ENCODE measurements around the gene MYO18A. TPM values are rescaled to one million over a fixed set of nuclear protein-coding genes. Genes with fewer than 3 reads are reported as not detected.

Gene MYO18A
- total RNA-seq, 1 experiment from 2014 or later, result 37.2 TPM

- H3K9ac ChIP-seq (ENCODE audit: low read length), result no peak overlapping the region
- no TSS peak for BruUV-seq (replicated peaks)
- H3K79me2 ChIP-seq (ENCODE audit: insufficient read depth, low read length), result peaks cover 17% of the 10 kb centered on the region; the same call in 1 of the 2 replicates
- H3K27me3 ChIP-seq (ENCODE audit: insufficient read depth, low read length), result no peaks in the 10 kb centered on the region
- no peak overlapping the region for H2AFZ ChIP-seq (ENCODE audit: low read depth, low read length, poor library complexity, severe bottlenecking)
- H3K4me2 ChIP-seq (ENCODE audit: low read length), result no peak overlapping the region
- no peaks in the 10 kb centered on the region for H3K9me2 ChIP-seq (ENCODE audit: insufficient read depth)
- DNase-seq (ENCODE audit: low read depth, low spot score) (no peak), ATAC-seq (no peak)
- RAD21 ChIA-PET (ENCODE audit: low non-redundant PET in 1 of 2, low total read pairs in 2 of 2, uncharacterized antibody in 2 of 2, unreplicated experiment in 2 of 2), result no interaction called here
- no peak for TF ChIP-seq ATF3 (IDR thresholded peaks at IDR 0.05)
- TF ChIP-seq EZH2 (IDR thresholded peaks at IDR 0.05), result no peak
- TF ChIP-seq SP1 (IDR thresholded peaks at IDR 0.05; ENCODE audit: low read depth), result no peak
- TF ChIP-seq YY1 (IDR thresholded peaks at IDR 0.05; ENCODE audit: extremely low read depth, insufficient replicate concordance, low read depth, low read length), result no peak
- TF ChIP-seq REST (IDR thresholded peaks at IDR 0.05; ENCODE audit: low read depth), result no peak
- no peak for TF ChIP-seq EGR1 (IDR thresholded peaks at IDR 0.05; ENCODE audit: low read depth)
- TF ChIP-seq ZNF274 (IDR thresholded peaks at IDR 0.05; ENCODE audit: low read depth, low read length), result no peak
- no peak for TF ChIP-seq CEBPB (IDR thresholded peaks at IDR 0.05; ENCODE audit: low read depth)
- TF ChIP-seq MAX (IDR thresholded peaks at IDR 0.05), result no peak
- no peak for TF ChIP-seq POLR2A (IDR thresholded peaks at IDR 0.05; ENCODE audit: borderline replicate concordance, extremely low read depth, insufficient read depth, insufficient read length)
- no peak for TF ChIP-seq ELF1 (IDR thresholded peaks at IDR 0.05; ENCODE audit: borderline replicate concordance, low read depth)
- TF ChIP-seq TCF7L2 (IDR thresholded peaks at IDR 0.05; ENCODE audit: borderline replicate concordance, extremely low read depth, insufficient read depth, insufficient read length), result no peak
- no peak for TF ChIP-seq EZH2phosphoT487 (IDR thresholded peaks at IDR 0.05; ENCODE audit: borderline replicate concordance)
- no peak for TF ChIP-seq POLR2AphosphoS5 (IDR thresholded peaks at IDR 0.05; ENCODE audit: low read depth, low read length)
- no peak for TF ChIP-seq FOSL1 (IDR thresholded peaks at IDR 0.05; ENCODE audit: low read depth)
- TF ChIP-seq ZFX (IDR thresholded peaks at IDR 0.05), result no peak
- no peak for TF ChIP-seq ZBTB33 (IDR thresholded peaks at IDR 0.05; ENCODE audit: extremely low read depth, insufficient replicate concordance, low read length)
- TF ChIP-seq CBX3 (IDR thresholded peaks at IDR 0.05; ENCODE audit: low read depth), result no peak
- TF ChIP-seq SIN3A (IDR thresholded peaks at IDR 0.05; ENCODE audit: low read depth), result no peak
- TF ChIP-seq JUND (IDR thresholded peaks at IDR 0.05), result no peak
- no peaks in the 10 kb centered on the region for H3K9me3 ChIP-seq (ENCODE audit: control insufficient read depth in 1 of 2, insufficient read depth in 1 of 2, low read depth in 1 of 2, low read length in 2 of 2)
- H3K27ac ChIP-seq (ENCODE audit: low read depth, low read length), result no peak overlapping the region
- POLR2A ChIA-PET, result interaction anchor here (0.9 to 1.3 kb wide), 2 partner anchors 14 to 20 kb away, joined by 3 to 4 read pairs; no protein-coding TSS in a partner anchor
- CTCF ChIA-PET, result interaction anchor here (0.9 kb wide), 1 partner anchor 16 kb away, joined by 7 read pairs; the partner anchor contains the start of gene MYO18A
- H3K4me1 ChIP-seq (ENCODE audit: control insufficient read depth in 1 of 2, insufficient read depth in 2 of 2, low read length in 2 of 2), result peaks cover 14 to 22% of the 10 kb centered on the region in 2 experiments
- H3K36me3 ChIP-seq (ENCODE audit: control insufficient read depth in 1 of 2, insufficient read depth in 2 of 2, low read length in 2 of 2), result peaks cover 9 to 13% of the 10 kb centered on the region in 2 experiments; a peak in 2 of 4 replicates
- H3K4me3 ChIP-seq (replicated peaks in 1 of 2; ENCODE audit: low read depth in 1 of 2, low read length in 2 of 2), result no peak overlapping the region
- intact Hi-C loops (cut with micrococcal nuclease), result no loop called here
- no peaks in the 10 kb centered on the region for H4K20me1 ChIP-seq (ENCODE audit: insufficient read depth)
Observed at GRCh38 chr17:29163563-29163962, 16.6 kb downstream of the MYO18A start.

All from HCT116 (cell line).